Bronchial epithelial cell (primary cell): ENCODE measurements around the gene TMEM45A. TPM values are rescaled to one million over a fixed set of nuclear protein-coding genes. Genes with fewer than 3 reads are reported as not detected.

Source experiments
- DNase-seq: peaks from one replicate; pipeline ENCODE4 v3.0.0-alpha.2; 2010; ENCODE audit warnings: low read depth
- FAIRE-seq: peaks from 2 replicates; lab custom pipeline; 2011; peaks lifted over from hg19 to GRCh38; lab: Jason Lieb, UNC
- H3K27me3 ChIP-seq: 2 replicates; pipeline ENCODE4 v1.5.1; 2011; ENCODE audit warnings: low read length; ENCODE audit not compliant: control insufficient read depth, insufficient read depth
- H3K36me3 ChIP-seq: 2 replicates; pipeline ENCODE4 v1.5.1; 2011; ENCODE audit warnings: low read length; ENCODE audit not compliant: control insufficient read depth, insufficient read depth
- H3K4me3 ChIP-seq: 2 replicates; pipeline ENCODE4 v1.5.1; 2011; ENCODE audit warnings: mild to moderate bottlenecking, low read depth, low read length, control low read depth
- CTCF ChIP-seq: IDR thresholded peaks from 2 replicates; pipeline ENCODE4 v1.5.1; 2011; ENCODE audit warnings: mild to moderate bottlenecking, moderate library complexity, low read length, control low read depth, inconsistent platforms; ENCODE audit not compliant: insufficient read depth, severe bottlenecking
- total RNA-seq: library from RNA; depleted of rRNA; stranded (reverse); fragments of >200 nt; gene quantifications from 2 replicates; pipeline ENCODE4 v1.2.1, GENCODE V29; 2014

TMEM45A gene
- total RNA-seq, 1 donor from 2014 or later, result 6.8 TPM

- Histone ChIP-seq H3K27me3 (no peaks in the 10 kb centered on the region), H3K36me3 (no peaks in the 10 kb centered on the region), H3K4me3 (no peak overlapping the region)
- TF ChIP-seq CTCF, result no peak
- FAIRE-seq (no peak), DNase-seq (peak; percentile 36)
Observed at GRCh38 chr3:100546020-100546744, 53.8 kb downstream of the TMEM45A start.

DNA sequence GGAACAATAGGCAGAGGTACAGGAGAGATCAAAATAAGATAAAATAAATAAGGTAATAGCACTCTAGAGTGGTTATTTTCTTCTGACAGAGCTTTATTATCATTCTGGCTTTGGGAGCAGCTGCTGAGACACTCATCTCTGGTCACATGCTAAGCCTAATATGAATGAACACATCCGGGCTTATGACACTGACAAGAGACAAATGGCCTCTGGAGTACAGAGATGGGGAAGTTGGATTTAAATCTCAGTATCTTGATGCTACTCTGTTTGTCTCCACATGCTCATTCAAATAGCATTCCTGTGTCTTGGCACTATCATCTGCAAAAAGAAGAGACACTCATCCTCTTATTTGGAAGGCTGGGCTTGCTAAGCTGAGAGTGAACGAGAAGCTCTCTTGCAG, 55.6 kb downstream of the TMEM45A start:
- no peak for FAIRE-seq

DNA sequence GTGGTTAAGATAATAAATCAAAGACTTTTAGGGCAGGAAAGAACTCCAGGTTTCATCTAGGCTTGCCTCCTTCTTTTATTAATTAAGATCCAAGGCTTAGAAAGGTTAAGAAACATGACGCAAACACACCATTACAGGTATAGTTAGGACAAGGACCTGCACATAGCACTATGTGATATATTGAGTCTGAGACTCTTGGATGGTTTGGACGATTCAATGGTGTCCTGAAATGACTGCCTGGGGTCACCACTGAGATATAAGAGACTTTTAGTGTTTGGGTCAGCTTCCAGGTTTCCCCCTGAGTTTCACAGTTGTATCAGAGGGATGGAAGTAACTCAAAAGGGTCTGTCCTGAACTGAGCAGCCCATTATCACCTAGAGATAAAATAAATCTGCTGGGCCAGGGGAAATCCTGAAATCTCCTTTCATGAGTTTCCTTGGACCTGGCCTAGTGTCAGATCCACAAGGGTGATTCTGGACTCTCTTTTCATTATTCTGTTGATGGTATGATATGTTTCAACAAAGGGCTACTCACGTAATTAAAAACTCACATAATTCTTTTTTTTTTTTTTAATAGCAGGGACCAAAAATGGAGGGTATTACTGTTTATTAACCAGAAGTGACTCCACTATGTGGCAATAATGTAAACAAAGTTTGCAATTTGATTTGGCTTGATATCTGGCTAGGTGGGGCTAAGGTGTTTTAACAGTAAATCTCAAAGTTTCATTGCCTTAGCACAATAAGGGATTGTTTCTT, 61.4 kb downstream of the TMEM45A start:
- Histone ChIP-seq H3K4me3 (no peak overlapping the region), H3K36me3 (no peaks in the 10 kb centered on the region), H3K27me3 (no peaks in the 10 kb centered on the region)
- FAIRE-seq (no peak), DNase-seq (no peak)
- TF ChIP-seq CTCF, result no peak

More for the DNA sequence above, 55.6 kb downstream of the TMEM45A start:
- H3K36me3 ChIP-seq, result no peaks in the 10 kb centered on the region
- no peaks in the 10 kb centered on the region for H3K27me3 ChIP-seq
- no peak overlapping the region for H3K4me3 ChIP-seq
- peak; percentile 35 for DNase-seq
- TF ChIP-seq CTCF, result no peak

GRCh38 chr3:100554373-100554676, 61.9 kb downstream of the TMEM45A start:
- FAIRE-seq, result no peak
- Histone ChIP-seq H3K36me3 (no peaks in the 10 kb centered on the region), H3K4me3 (no peak overlapping the region), H3K27me3 (no peaks in the 10 kb centered on the region)
- no peak for DNase-seq
- no peak for TF ChIP-seq CTCF

DNA sequence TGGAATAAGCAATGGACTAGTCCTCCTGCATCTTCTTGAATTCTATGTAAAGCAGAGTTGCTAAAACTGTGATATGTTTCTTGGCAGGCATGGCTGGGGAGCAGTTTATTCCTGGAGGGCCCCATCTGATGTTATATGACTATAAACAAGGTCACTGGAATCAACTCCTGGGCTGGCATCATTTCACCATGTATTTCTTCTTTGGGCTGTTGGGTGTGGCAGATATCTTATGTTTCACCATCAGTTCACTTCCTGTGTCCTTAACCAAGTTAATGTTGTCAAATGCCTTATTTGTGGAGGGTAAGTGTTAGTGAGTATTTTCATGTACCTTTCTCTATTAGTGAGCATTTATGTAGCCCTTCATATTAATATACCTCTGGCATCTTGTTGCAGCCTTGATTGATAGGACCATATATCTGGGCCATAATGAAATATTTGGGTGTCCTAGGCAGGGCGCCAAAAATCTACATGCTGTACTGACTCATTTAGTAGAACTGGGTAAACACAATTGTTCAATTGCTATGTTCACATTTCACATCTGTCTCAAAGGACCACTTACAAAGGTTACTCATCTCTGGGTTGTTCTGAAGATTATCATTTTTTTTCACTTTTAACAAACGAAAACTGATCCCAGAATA, 64.4 kb downstream of the TMEM45A start:
- Histone ChIP-seq H3K4me3 (no peak overlapping the region), H3K27me3 (no peaks in the 10 kb centered on the region), H3K36me3 (no peaks in the 10 kb centered on the region)
- DNase-seq (peak; percentile 87), FAIRE-seq (peak; percentile 77)
- no peak for TF ChIP-seq CTCF
